ENCODE measurements around the gene DIPK1A.
A peak's percentile ranks its signal among the peaks of the same experiment; 100 is the strongest.

DIPK1A gene

DNA sequence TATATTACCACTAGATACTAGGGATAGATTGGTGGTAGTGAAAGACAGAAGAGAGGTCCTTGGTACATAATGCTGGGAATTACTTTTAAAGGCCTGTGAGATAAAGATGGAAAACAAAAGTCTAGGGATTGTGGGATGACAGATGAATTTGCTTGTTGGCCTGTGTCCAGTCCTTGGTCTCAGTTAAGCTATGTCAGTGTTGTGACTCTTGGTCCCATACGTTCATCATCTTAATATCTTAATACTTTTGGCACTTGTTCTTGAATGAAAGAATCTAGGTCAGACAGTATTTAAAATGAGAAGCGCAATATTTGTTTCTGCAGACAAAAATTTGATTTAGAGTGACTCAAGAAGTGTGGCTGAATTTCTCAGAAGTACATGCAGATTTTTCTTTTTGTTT is 121.8 kb downstream of the DIPK1A start:
- DNase-seq (ENCODE audit: extremely low read depth, low read depth): no peak
- TF ChIP-seq, protein P1, sequence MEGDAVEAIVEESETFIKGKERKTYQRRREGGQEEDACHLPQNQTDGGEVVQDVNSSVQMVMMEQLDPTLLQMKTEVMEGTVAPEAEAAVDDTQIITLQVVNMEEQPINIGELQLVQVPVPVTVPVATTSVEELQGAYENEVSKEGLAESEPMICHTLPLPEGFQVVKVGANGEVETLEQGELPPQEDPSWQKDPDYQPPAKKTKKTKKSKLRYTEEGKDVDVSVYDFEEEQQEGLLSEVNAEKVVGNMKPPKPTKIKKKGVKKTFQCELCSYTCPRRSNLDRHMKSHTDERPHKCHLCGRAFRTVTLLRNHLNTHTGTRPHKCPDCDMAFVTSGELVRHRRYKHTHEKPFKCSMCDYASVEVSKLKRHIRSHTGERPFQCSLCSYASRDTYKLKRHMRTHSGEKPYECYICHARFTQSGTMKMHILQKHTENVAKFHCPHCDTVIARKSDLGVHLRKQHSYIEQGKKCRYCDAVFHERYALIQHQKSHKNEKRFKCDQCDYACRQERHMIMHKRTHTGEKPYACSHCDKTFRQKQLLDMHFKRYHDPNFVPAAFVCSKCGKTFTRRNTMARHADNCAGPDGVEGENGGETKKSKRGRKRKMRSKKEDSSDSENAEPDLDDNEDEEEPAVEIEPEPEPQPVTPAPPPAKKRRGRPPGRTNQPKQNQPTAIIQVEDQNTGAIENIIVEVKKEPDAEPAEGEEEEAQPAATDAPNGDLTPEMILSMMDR (IDR thresholded peaks at IDR 0.05; ENCODE audit: low read depth, low read length, missing control alignments): no peak

DNA sequence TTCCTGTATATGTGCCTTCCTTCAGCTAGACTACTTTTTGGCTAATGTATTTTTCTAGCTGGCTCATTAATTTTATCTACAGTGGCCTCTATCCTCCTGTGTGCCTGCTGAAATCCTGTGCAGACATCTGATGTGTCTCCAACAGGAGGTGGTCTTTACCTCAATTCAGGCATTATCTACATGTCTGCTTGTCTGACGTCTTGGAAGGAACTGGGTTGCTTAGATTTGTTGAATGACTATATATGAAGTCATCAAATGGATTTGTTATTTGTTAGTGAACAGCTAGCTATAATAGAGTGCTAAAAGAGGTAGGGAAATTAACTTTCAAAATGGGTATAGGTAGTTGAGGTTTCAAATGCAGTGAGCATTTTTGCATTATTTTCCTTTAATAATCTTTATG is 122.7 kb downstream of the DIPK1A start:
- H3K4me3 ChIP-seq (replicated peaks; ENCODE audit: low read depth, low read length): peak overlapping the region; percentile 8; the same call in 1 of the 2 replicates
- TF ChIP-seq, protein P1 (IDR thresholded peaks at IDR 0.05; ENCODE audit: low read depth, low read length, missing control alignments): no peak
- DNase-seq (ENCODE audit: extremely low read depth, low read depth): no peak

More for the DNA sequence above, 121.8 kb downstream of the DIPK1A start:
- no peak overlapping the region for H3K4me3 ChIP-seq (replicated peaks; ENCODE audit: low read depth, low read length)

DNA sequence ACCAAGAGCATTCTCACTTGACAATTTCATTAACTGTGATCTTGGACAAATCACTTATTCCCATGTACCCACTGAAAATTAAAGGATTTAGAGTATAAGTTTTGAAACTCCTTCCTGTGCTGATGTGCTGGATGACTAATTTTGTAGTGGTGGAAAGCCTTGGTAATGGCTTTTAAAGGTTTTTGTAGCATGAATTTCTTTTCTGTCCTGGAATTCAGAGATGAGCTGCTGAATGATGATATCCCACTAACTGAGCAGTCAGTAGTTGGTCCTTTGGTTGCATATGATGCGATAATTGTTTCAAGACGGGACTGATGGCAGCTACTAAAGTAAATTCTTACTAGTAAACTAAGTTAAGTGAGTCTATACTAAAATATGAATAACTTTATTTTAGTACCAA is 124.2 kb downstream of the DIPK1A start:
- no peak for DNase-seq (ENCODE audit: extremely low read depth, low read depth)
- TF ChIP-seq, protein P1 (IDR thresholded peaks at IDR 0.05; ENCODE audit: low read depth, low read length, missing control alignments): no peak
- H3K4me3 ChIP-seq (replicated peaks; ENCODE audit: low read depth, low read length): peak overlapping the region; percentile 92

DNA sequence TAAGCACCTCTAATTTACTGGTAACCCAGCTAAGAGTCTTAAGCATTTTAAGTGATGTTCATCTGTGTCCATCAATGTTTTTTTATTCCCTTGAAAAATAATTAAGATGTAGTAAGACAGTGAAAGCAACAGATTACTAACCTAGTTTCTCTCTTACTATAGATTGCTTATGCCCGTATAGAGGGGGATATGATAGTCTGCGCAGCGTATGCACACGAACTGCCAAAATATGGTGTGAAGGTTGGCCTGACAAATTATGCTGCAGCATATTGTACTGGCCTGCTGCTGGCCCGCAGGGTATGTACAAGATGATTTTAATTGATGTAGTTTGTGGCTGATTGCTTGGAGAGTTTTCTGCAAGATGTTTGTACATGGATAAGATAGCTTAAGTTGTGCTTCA is 126.6 kb downstream of the DIPK1A start:
- peak overlapping the region; percentile 92 for H3K4me3 ChIP-seq (replicated peaks; ENCODE audit: low read depth, low read length)
- no peak for DNase-seq (ENCODE audit: extremely low read depth, low read depth)

DNA sequence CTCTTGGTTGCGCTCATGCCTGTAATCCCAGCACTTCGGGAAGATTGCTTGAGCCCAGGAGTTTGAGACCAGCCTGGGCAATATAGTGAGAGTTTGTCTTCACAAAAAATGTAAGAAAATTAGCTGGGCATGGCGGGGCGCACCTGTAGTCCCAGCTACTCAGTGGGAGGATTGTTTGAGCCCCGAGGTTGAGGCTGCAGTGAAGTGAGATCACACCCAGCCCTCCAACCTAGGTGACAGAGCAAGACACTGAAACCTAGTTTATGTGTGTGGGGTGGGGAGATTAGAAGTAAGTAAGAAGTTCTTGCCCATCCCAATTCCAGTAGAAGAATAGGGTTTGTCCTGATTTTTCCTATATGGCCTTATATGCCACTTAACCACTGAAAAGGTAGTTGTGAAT is 127.4 kb downstream of the DIPK1A start:
- peak overlapping the region; percentile 92 for H3K4me3 ChIP-seq (replicated peaks; ENCODE audit: low read depth, low read length)
- TF ChIP-seq, protein P1 (IDR thresholded peaks at IDR 0.05; ENCODE audit: low read depth, low read length, missing control alignments): no peak
- DNase-seq (ENCODE audit: extremely low read depth, low read depth): no peak

More for the DNA sequence above, 126.6 kb downstream of the DIPK1A start:
- TF ChIP-seq, protein P1 (IDR thresholded peaks at IDR 0.05; ENCODE audit: low read depth, low read length, missing control alignments): no peak

DNA sequence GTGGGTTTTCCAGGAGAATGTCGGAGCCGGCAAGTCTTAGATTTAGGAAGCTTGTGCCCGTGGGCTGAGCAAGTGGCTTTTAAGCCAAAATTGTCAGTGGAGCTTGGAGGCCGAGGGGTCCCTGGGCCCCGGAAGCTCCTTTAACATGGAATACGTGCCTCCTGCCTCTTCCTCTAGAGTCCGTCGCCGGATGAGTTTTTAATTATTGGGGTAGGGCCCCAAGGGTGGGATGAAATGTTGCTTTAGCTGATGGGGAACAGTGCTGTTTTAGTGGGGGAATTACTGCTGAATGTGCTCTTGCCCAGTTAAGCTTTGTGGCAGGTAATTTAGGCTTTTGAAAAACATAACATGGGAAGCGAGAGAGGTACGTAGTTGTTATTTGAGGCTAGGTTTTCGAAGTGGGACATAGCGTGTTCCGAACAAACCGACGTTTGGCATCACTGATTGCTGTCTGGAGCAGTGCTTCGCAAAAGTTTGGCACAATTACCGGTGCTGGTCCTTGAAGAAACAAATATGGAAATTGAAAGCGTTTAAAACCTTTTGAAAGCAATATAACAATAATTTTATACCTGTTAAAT is 128.6 kb downstream of the DIPK1A start:
- peak overlapping the region; percentile 92 for H3K4me3 ChIP-seq (replicated peaks; ENCODE audit: low read depth, low read length)
- TF ChIP-seq, protein P1 (IDR thresholded peaks at IDR 0.05; ENCODE audit: low read depth, low read length, missing control alignments): no peak
- no peak for DNase-seq (ENCODE audit: extremely low read depth, low read depth)

Data from HFF-Myc (cell line).